ENCODE data around the gene PLCXD1.
A peak's percentile ranks its signal among the peaks of the same experiment; 100 is the strongest.
"Not testable (repeated sequence)": the region's sequence is repeated elsewhere in the genome, so short reads cannot be mapped to it uniquely, and the experiment has no call there.

PLCXD1 gene

DNA sequence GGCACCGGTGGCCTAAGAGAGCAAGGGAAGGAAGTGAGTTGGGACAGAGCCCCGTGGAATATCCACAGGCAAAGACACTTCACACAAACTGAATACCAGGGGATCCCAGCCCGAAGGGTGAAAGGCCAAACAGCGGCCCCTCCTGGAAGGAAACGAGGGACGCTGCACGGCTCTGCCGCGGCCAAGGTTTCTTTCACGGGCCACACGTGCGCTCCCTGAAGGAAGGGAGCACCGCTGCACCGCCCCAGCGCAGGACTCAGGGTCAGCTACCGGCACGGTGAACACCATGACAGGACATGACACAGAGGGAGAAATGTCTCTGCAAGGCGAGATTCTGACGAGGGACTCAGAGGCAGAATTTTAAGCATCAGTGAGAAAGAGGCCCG, 69.0 kb downstream of the PLCXD1 start:
- TF ChIP-seq, protein P1, sequence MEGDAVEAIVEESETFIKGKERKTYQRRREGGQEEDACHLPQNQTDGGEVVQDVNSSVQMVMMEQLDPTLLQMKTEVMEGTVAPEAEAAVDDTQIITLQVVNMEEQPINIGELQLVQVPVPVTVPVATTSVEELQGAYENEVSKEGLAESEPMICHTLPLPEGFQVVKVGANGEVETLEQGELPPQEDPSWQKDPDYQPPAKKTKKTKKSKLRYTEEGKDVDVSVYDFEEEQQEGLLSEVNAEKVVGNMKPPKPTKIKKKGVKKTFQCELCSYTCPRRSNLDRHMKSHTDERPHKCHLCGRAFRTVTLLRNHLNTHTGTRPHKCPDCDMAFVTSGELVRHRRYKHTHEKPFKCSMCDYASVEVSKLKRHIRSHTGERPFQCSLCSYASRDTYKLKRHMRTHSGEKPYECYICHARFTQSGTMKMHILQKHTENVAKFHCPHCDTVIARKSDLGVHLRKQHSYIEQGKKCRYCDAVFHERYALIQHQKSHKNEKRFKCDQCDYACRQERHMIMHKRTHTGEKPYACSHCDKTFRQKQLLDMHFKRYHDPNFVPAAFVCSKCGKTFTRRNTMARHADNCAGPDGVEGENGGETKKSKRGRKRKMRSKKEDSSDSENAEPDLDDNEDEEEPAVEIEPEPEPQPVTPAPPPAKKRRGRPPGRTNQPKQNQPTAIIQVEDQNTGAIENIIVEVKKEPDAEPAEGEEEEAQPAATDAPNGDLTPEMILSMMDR (IDR thresholded peaks at IDR 0.05; ENCODE audit: poor library complexity, severe bottlenecking): no peak
- ATAC-seq (ENCODE audit: low read depth) (no peak), DNase-seq (ENCODE audit: low spot score) (peak; percentile 47)
- Histone ChIP-seq H3K36me3 (ENCODE audit: low read depth) (peaks cover 4% of the 10 kb centered on the region), H3K4me1 (ENCODE audit: insufficient read depth, poor library complexity, severe bottlenecking) (no peaks in the 10 kb centered on the region), H3K9me3 (ENCODE audit: severe bottlenecking) (no peaks in the 10 kb centered on the region), H3K4me3 (ENCODE audit: severe bottlenecking) (no peak overlapping the region), H3K27ac (ENCODE audit: poor library complexity, severe bottlenecking) (no peak overlapping the region), H3K27me3 (ENCODE audit: insufficient read depth, poor library complexity, severe bottlenecking) (no peaks in the 10 kb centered on the region)

DNA sequence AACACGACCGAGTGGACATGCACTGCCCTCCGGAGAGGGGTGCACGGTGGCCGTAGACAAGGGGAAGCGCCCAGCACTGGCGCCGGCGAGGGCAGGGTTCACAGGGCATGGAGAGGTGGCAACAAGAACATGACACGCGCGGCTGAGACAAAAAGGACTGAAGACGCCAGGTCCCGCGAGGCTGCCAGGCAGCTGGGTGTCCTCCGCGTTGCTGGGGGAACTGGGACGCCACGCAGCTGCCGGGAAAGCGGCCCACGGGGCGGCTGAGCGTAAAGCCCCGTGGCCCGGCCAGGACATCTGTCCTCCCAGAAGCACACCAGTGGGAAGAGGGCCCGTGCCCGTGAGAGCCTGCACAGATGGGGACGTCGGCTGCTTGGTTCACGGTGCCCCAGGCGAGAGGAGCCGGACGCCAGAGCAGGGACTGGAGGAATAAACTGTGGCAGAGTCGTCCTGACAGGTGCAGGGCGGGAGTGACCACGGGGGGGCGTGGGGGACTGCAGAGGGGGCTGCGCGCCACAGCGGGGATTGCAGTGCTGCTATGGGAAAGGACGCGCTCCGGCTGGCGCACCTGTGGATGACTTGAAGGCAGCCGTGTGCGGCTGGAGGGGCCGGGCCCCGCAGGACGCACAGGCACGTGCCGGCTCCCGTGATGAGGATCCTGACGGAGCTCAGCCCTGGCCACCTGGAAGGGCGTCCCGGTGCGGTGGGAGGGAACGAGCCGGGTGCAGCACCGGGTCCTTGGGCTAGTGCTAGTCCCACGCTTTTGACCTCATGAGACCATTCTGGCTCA, 69.5 kb downstream of the PLCXD1 start:
- TF ChIP-seq, protein P1 (IDR thresholded peaks at IDR 0.05; ENCODE audit: poor library complexity, severe bottlenecking): no peak
- no peak for ATAC-seq (ENCODE audit: low read depth)
- H3K36me3 ChIP-seq (ENCODE audit: low read depth): 0 out of 2 replicates have a peak, but pooled peaks cover 7% of the 10 kb centered on the region

DNA sequence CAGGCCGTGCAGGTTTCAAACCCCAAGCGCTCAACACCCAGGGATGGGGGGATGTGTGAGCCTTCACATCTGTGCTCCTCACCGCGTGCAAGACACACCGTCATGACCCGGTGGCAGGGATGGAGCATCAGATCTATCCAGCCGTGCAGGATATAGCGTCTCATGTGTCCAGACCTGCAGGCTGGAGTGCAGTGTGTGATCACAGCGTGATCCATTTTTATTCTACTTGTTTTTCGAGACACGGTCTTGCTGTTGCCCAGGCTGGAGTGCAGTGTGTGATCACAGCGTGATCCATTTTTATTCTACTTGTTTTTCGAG, 70.1 kb downstream of the PLCXD1 start:
- not testable (repeated sequence) for H3K9me3 ChIP-seq (ENCODE audit: severe bottlenecking); ATAC-seq (ENCODE audit: low read depth); H3K27me3 ChIP-seq (ENCODE audit: insufficient read depth, poor library complexity, severe bottlenecking); H3K4me3 ChIP-seq (ENCODE audit: severe bottlenecking); H3K4me1 ChIP-seq (ENCODE audit: insufficient read depth, poor library complexity, severe bottlenecking); H3K27ac ChIP-seq (ENCODE audit: poor library complexity, severe bottlenecking)
- peak; percentile 67 for DNase-seq (ENCODE audit: low spot score)
- H3K36me3 ChIP-seq (ENCODE audit: low read depth): 0 out of 2 replicates have a peak, but pooled peaks cover 12% of the 10 kb centered on the region

More for the DNA sequence above, 69.5 kb downstream of the PLCXD1 start:
- Histone ChIP-seq H3K27me3 (ENCODE audit: insufficient read depth, poor library complexity, severe bottlenecking) (no peaks in the 10 kb centered on the region), H3K4me1 (ENCODE audit: insufficient read depth, poor library complexity, severe bottlenecking) (no peaks in the 10 kb centered on the region), H3K27ac (ENCODE audit: poor library complexity, severe bottlenecking) (no peak overlapping the region), H3K9me3 (ENCODE audit: severe bottlenecking) (no peaks in the 10 kb centered on the region), H3K4me3 (ENCODE audit: severe bottlenecking) (no peak overlapping the region)
- DNase-seq (ENCODE audit: low spot score): peak; percentile 68

DNA sequence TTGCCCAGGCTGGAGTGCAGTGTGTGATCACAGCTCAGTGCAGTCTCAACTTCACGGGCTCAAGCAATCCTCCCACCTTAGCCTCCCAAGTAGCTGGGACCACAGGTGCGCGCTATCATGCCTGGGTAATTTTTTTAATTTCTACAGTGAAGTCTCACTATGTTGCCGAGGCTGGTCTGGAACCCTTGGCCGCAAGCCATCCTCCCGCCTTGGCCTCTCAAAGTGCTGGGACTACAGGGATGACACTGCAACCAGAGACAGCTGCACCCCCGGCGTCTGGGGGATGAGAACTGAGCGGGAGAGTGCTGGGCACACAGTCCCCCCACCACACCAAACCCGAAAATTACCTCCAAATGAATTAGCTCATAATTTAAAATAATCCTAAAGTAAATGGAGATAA, 70.6 kb downstream of the PLCXD1 start:
- Histone ChIP-seq H3K36me3 (ENCODE audit: low read depth) (peaks cover 12% of the 10 kb centered on the region; the same call in 1 of the 2 replicates), H3K27ac (ENCODE audit: poor library complexity, severe bottlenecking) (no peak overlapping the region), H3K4me3 (ENCODE audit: severe bottlenecking) (no peak overlapping the region), H3K9me3 (ENCODE audit: severe bottlenecking) (no peaks in the 10 kb centered on the region), H3K4me1 (ENCODE audit: insufficient read depth, poor library complexity, severe bottlenecking) (peaks cover 6% of the 10 kb centered on the region), H3K27me3 (ENCODE audit: insufficient read depth, poor library complexity, severe bottlenecking) (no peaks in the 10 kb centered on the region)
- ATAC-seq (ENCODE audit: low read depth): no peak
- peak; percentile 53 for DNase-seq (ENCODE audit: low spot score)
- TF ChIP-seq, protein P1 (IDR thresholded peaks at IDR 0.05; ENCODE audit: poor library complexity, severe bottlenecking): no peak

DNA sequence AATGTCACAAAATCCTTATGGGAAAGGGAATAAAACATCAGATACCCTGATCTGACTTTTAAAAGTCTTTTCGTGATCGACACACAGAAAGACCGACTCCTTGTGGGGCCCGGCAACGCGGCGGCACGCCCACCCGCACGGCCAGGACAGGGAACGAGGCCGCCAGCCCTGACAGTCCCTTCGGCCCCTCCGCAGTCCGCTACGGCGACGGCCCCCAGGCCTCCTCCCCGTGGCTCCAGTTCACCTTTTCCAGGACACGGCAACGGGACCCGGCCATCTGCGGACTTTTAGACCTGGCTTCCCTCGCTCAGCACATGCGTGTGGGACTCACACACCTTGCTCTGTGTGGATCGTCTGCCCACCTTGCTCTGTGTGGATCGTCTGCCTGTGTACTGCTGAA, 71.0 kb downstream of the PLCXD1 start:
- Histone ChIP-seq H3K4me3 (ENCODE audit: severe bottlenecking) (no peak overlapping the region), H3K4me1 (ENCODE audit: insufficient read depth, poor library complexity, severe bottlenecking) (peaks cover 11% of the 10 kb centered on the region), H3K27ac (ENCODE audit: poor library complexity, severe bottlenecking) (no peak overlapping the region), H3K36me3 (ENCODE audit: low read depth) (peaks cover 16% of the 10 kb centered on the region), H3K9me3 (ENCODE audit: severe bottlenecking) (no peaks in the 10 kb centered on the region), H3K27me3 (ENCODE audit: insufficient read depth, poor library complexity, severe bottlenecking) (no peaks in the 10 kb centered on the region)
- TF ChIP-seq, protein P1 (IDR thresholded peaks at IDR 0.05; ENCODE audit: poor library complexity, severe bottlenecking): no peak
- peak; percentile 62 for DNase-seq (ENCODE audit: low spot score)
- no peak for ATAC-seq (ENCODE audit: low read depth)

Measured in RWPE2 (cell line).